Fibroblast of villous mesenchyme (primary cell): ENCODE results near the gene DAAM2. TPM values are rescaled to one million over a fixed set of nuclear protein-coding genes. Genes with fewer than 3 reads are reported as not detected.

Experiments used
- DNase-seq: peaks from one replicate; pipeline ENCODE4 v3.0.0-alpha.2; 2010; ENCODE audit warnings: low read depth
- H3K4me3 ChIP-seq: 2 replicates; pipeline ENCODE4 v1.5.1; 2011; ENCODE audit warnings: low read depth, mild to moderate bottlenecking, low read length
- total RNA-seq: library from RNA; depleted of rRNA; stranded (reverse); fragments of >200 nt; gene quantifications from 2 replicates; pipeline ENCODE4 v1.2.3, GENCODE V29; 2012
- TF ChIP-seq, protein P1 (sequence below): IDR thresholded peaks from 2 replicates; pipeline ENCODE4 v1.5.1; 2012; ENCODE audit warnings: low read depth, mild to moderate bottlenecking, low read length; ENCODE audit not compliant: insufficient read depth

Gene DAAM2
- total RNA-seq, 1 donor: 13.8 TPM

DNA sequence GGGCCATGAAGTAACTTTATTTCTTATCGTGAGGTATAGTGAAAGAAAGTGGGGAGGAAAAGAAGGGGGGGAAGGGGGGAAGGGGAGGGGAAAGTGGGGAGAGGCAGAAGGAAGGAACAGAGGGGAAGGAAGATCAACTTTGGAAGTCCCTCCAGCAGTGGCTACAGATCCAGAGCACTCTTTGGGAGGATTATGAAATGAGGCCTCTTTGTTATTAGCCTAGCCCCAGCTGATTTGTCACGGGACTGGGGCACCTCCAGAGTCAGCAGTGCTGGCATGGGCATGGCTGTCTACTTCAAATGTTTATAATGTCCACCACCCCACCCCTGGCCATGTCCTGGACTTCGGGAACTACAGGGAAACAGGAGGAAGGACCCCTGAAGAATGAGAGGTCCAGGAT is 134.5 kb downstream of the DAAM2 start:
- DNase-seq: no peak
- no peak overlapping the region for H3K4me3 ChIP-seq
- TF ChIP-seq, protein P1, sequence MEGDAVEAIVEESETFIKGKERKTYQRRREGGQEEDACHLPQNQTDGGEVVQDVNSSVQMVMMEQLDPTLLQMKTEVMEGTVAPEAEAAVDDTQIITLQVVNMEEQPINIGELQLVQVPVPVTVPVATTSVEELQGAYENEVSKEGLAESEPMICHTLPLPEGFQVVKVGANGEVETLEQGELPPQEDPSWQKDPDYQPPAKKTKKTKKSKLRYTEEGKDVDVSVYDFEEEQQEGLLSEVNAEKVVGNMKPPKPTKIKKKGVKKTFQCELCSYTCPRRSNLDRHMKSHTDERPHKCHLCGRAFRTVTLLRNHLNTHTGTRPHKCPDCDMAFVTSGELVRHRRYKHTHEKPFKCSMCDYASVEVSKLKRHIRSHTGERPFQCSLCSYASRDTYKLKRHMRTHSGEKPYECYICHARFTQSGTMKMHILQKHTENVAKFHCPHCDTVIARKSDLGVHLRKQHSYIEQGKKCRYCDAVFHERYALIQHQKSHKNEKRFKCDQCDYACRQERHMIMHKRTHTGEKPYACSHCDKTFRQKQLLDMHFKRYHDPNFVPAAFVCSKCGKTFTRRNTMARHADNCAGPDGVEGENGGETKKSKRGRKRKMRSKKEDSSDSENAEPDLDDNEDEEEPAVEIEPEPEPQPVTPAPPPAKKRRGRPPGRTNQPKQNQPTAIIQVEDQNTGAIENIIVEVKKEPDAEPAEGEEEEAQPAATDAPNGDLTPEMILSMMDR: no peak

DNA sequence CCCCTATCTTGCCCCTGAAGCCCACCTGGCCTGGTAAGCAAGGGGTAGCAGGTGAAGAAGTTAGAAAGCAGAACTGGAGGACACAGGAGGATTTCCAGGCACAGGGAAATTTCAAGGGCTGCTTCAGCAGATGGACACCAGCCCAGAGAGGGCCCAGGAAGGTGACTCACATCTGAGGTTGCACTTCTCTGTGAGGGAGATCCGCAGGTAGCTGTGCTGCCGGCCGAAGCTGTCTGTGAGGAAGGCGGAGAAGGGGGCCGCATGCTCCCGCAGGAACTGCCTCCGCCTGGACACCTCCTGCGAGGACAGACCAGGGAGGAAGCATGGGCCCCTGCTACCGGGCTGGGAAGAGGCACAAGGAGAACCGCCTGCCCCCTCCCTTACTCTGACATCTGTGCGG is 135.0 kb downstream of the DAAM2 start:
- no peak overlapping the region for H3K4me3 ChIP-seq
- no peak for DNase-seq
- TF ChIP-seq, protein P1: no peak

DNA sequence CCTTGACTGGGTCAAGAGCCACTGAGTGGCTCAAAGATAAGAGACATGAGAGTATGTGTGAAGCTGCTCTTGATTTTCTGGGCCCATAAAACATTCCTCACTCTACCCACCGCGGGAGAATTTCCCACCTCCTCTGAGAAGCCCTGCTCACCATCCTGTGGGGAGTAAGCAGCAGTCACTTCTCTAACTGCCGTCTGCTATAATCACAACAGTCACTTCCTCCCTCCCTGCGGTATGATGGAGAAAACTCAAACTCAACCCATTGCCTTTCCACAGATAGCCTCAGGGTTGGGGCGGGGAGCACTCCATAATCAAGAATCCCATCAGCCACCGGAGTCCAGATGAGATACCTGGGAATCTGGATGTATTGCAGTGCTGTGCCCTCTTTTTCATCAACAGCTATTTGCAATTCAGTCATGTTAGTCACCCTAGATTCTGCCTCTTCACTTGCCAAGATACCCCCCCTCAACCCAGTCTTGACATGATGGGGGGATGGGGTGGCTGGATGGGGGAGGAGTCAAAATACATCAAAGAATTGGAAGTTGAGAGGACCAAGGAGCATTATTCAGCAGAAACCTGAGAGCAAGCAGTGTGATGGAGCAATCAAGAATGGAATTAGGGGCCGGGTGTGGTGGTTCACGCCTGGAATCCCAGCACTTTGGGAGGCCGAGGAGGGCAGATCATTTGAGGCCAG is 137.0 kb downstream of the DAAM2 start:
- TF ChIP-seq, protein P1: no peak
- no peak overlapping the region for H3K4me3 ChIP-seq
- no peak for DNase-seq

DNA sequence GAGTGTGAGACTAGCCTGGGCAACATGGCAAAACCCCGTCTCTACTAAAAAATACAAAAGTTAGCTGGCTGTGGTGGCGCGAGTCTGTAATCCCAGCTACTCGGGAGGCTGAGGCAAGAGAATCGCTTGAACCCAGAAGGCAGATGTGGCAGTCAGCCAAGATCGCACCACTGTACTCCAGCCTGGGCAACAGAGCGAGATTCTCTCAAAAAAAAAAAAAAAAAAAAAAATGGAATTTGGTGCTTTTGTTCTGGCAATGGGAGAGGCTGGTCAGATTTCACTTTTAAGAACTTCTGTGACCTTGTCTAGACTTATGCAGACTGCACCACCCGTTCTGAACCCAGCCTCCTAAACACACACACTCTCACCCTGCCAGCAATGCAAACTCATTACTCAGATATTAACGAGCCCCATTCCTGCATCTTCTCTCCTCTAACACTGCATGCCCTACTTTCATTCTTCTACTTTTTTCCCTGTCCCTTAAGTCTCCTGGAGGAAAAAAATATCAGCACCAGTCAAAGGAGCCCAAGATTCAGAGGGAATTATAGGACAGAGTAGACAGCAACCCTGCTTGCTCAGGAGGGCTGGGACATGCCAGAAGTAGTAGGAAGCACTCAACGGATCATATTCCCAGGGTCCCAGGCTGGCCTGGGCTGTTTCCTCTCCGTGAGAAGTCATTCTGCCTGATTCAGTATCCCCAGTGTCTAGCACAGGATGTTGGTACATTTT is 137.7 kb downstream of the DAAM2 start:
- peak; percentile 24 for DNase-seq
- no peak overlapping the region for H3K4me3 ChIP-seq
- TF ChIP-seq, protein P1: no peak

DNA sequence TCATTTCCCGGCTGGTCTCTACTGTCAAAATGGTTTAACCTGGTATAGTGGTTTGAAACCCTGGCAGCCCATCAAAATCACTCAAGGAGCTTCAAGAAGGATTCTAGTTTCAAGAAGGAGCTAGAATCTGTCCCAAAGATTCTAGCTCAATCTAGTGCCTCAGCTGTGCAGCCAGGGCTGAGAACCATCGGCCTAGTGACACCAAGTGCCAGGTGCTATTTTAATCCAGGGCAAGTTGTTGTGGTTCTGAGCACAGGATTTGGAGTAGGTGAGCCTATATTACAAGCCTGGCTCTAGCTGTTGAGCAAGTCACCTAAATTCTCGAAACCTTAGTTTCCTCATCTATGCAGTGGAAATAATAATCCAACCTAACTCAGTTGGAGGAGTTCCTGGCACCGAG is 138.4 kb downstream of the DAAM2 start:
- DNase-seq: no peak
- no peak overlapping the region for H3K4me3 ChIP-seq
- TF ChIP-seq, protein P1: no peak

DNA sequence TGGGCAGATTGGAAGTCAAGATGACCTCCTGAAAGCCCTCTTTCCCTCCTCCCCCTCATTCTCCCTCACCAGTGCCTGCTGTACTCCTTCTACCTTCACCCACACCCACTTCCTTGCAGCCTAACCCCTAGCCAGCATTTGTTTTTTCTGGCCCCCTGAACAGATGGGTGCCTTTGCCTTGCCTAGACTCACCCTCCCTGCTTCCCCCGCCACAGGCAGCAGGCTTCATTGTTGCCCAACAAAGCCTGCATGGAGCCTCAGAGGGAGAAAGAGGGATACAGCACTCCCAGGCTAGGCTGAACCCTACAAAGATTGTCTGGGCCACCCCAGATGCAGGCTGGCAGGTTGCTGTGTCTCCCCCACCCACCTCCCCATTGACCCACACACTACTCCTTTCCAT is 139.4 kb downstream of the DAAM2 start:
- TF ChIP-seq, protein P1: no peak
- no peak for DNase-seq
- H3K4me3 ChIP-seq: no peak overlapping the region
